GM18867 (cell line): Measurements from ENCODE around the gene DLGAP4.
"Not testable (repeated sequence)": the region's sequence is repeated elsewhere in the genome, so short reads cannot be mapped to it uniquely, and the experiment has no call there.

Experiments
- ATAC-seq: cut with Tn5 transposase; IDR thresholded peaks from one replicate; pipeline ENCODE4 v1.9.1; 2021; ENCODE audit warnings: mild to moderate bottlenecking, moderate library complexity; ENCODE audit not compliant: unreplicated experiment

DLGAP4 gene

DNA sequence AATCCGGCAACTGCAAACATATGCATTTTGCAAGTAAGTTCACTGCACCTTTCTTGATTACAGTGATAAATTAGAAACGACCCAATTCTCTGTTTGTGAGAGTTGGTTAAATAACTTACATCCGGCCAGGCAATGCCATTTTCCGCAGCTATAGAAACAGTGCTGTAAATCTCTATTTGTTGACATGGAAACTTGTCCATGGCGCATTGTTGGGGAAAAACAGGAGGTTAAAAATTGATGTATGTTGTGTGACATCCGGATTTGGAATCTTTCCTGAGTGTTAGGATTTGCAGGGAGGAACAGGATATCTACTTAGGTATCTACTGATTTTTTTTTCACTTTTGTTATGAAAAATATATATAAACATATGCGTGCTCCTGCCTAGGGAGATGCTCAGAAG is 66.5 kb downstream of the DLGAP4 start:
- ATAC-seq = no peak

DNA sequence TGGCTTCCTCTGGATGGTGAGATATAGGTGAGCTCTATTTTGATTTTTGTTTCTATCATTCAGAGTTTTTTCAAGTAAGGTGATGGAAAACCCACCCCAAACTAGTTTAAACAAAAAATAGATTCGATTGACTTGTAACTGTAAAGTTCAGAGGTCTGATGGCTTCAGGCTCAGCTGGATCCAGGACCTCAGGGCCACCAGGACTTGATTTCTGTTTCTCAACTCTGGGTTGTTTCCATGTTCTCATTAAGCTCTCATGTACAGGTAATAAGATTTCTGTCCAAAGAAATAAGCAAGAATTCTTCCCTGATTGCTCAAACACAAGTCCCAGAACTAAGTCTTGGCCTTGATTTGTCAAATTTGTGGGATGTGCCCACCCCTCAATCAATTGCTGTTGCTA is 67.0 kb downstream of the DLGAP4 start:
- ATAC-seq = no peak

DNA sequence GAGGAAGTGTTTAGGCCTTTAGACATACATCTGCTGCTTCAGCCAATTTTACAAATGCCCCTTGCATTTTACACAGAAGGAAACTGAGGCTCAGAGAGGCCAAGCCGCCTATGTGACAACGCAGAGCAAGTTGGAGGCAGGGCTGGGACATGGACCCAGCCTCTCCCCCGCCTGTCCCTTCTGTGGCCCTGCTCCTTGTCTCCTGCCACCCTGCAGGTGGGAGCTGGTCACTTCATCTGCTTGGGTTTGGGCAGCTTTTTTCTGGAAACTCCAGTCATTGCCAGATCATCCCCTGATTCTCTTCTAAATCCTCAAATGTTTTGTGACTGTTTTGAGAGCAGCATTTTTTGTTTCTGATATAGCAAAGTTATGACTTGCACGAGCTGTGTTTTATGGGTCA is 68.9 kb downstream of the DLGAP4 start:
- no peak for ATAC-seq

DNA sequence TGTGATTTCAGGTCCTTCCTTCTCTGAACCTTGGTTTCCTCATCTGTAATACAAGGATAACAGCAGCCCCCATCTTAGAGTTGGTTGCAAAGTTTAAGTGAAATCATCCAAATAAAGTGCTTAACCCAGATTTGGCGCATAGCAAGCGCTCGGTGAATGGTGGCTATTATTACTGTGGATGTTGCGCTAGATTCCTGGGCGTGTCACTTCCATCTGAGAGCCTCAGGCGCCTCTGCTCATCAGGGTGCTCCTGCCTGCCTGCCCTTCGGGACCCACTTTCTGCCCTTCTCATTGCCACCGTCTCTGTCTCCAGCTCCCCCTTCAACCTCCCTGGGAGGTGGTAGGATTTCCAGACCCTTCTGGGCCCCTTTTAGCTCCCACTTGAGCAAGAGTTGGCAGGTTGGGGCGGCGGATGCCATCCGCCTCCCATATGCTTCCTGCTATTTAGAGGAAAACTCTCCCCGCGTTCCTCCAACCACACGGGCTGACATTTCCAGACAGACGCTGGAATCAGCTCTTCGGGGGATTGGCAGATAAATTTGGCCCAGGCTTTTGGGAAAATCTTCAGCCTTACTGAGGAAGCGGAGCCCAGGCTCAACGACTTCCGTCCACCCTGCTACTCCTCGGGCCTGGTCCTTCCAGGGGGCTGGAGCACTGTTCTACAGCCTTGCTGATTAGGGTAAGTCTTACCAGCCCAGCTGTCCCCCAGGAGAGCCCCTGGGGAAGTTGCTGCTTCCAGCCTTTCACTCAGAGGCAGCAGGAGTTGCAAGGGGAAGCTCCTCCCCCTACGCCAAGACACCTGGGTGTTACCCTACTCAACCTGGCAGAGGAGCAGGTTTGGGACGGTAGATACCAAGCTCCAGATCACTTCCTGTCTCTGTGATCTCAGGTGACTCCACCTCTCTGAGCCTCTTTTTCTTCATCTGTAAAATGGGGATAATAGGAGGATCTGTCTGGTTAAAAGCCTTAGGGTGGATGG is 71.5 kb downstream of the DLGAP4 start:
- ATAC-seq = no peak

DNA sequence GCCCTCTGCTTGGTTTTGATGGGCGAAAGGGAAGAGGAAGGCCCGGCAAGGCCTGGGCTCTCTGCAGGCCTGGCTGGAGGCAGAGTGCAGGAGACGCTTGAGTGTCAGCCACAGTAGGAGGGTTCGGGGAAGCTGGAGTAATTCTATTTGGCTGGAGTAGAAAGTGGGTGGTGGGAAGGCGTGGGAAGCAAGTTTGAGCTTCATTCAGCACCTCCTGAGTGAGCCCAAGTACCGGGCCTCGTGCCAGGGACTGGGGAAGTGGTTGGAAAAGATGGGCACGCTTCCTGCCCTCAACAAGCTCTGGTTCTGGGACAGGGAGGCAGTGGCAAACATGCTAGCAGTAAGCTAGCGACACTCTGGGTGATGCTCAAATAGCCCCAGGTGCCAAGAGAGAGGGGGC is 72.5 kb downstream of the DLGAP4 start:
- ATAC-seq = no peak

DNA sequence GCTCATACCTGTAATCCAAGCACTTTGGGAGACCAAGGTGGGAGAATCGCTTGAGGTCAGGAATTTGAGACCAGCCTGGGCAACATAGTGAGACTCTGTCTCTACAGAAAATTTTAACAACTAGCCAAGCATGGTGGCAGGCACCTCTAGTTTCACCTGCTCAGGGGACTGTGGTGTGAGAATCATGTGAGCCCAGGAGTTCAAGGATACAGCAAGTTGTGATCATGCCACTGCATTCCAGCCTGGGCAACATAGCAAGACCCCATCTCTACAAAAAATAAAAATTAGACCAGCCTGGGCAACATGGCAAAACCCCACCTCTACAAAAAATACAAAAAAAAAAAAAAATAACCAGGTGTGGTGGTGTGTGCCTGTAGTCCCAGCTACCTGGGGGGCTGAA is 73.8 kb downstream of the DLGAP4 start:
- ATAC-seq = not testable (repeated sequence)

DNA sequence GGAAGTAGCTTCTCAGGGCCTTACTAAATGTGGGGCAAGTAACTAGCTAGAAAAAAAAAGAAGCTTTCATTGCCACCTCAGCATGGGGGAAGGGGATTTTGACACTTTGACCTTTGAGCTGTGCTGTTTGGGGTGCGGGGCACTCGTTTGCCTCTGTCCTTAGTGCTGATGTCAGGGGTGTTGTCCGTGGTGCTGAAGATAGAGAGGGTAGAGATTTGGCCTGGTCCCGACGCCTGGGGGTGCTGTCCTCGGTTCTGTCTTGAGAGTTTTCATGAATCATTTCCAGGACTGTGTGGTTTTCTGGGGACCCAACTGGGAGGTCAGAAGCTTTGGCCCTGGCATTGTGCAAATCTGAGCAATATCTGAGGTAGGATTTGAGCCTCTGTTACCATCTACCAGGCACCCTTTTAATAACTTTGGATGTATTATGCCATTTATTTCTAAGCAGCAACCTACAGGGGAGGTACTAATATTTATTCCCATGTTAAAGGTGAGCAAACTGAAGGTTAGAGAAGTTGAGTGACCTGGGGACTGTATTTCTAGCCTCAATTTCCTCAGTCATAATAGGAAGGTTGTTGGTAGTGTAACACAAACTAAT is 78.0 kb downstream of the DLGAP4 start:
- no peak for ATAC-seq

DNA sequence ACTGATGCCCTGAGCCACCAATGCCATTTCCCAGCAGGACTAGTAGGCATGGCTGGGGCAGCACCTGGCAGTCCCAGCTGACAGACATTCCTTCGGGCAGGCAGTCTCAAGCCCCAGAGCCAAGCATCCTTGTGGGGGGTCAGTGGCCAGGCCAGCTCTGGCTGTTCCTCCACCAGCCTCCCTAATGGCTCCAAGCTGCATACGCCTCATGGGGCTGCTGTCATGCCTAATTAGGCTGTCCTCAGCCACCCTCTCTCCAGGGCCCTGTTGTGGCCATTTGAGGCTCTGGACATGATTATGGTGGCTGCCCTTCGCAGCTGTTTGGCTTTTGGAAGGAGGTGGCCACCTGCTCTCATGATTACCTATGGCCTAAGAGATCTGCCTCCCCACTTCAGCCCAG is 79.4 kb downstream of the DLGAP4 start:
- ATAC-seq = no peak

DNA sequence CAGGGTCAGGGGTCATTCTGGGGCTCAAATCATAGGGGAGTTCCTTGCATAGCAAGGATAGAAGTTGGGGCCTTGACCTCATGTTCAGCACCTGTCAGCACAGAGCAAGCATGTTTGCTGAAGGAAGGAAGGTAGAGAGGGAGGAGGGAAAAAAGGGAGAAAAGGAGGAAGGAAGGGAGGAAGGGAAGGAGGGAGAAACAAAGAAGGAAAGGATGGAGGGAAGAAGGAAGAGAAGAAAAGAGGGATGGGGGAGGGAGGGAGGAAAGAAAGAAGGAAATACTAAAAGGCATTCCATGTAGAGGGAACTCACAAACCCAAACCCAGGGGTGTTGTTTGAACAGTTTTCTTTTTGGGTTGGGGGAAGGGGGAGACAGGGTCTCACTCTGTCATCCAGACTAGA is 80.1 kb downstream of the DLGAP4 start:
- ATAC-seq = no peak

DNA sequence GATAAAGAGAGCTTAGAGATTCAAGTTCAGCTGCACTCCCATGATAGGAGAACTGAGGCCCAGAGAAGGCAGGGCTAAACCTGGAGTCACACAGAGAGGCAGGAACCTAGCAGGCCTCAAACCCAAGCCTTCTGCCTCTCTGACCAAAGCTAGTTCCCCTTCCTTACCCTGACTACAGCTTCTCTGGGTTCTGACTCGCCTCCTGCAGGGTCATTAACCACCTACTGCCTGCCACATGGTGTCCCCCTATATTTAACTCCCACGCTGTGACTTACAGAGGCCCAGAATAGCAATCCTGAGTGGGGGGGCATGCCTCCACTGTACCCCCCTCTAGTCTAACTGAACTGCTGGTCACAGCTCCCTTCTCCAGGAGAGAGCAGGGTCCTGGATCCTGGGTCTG is 84.1 kb downstream of the DLGAP4 start:
- no peak for ATAC-seq

DNA sequence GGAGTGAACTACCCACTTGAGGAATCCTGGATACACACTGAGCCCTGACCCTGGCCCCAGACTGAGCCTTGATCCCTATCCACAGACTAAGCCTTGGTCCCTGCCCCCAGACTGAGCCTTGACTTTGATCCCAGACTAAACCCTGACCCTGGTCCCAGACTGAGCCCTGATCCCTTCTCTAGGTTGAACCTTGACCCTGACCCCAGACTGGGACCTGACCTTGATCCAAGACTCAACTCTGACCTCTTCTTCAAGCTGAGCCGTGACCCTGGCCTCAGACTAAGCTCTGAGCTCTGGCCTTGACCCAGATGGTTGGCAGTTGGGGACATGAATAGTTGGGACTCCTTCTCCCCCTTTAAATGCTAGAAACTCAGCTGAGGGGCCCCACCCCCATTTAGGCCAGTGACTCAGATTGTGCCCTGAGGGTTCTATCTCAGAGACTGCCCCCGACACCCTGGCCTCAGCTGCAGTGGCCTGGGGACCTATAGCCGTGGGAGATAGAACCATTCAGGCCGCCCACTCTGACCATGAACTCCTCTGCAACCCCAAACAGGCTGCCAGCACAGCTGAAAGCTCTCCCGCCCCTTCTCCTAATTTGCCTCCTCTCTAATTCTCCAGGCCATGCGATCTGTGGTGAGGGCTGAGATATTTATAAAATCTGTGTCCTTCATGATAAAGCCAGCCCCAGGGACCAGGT is 84.7 kb downstream of the DLGAP4 start:
- no peak for ATAC-seq

DNA sequence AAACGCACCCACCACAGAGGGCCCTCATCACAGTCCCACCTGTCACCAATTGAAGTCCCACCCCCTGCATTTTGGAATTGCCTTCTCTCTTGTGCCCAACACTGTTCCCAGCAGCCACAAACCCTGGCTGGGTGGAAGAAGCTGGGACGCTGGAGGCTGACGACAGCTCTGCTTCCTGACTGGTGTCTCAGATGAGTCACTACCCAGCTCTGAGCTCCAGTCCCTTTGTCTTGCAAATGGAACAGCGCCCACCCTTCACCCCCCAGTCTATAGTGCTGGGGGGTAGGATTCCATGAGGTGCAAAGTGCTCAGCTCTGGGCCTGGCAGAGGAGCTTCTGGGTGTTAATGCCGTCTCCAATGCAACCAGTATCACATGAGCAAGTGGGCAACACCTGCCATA is 85.3 kb downstream of the DLGAP4 start:
- ATAC-seq = no peak

DNA sequence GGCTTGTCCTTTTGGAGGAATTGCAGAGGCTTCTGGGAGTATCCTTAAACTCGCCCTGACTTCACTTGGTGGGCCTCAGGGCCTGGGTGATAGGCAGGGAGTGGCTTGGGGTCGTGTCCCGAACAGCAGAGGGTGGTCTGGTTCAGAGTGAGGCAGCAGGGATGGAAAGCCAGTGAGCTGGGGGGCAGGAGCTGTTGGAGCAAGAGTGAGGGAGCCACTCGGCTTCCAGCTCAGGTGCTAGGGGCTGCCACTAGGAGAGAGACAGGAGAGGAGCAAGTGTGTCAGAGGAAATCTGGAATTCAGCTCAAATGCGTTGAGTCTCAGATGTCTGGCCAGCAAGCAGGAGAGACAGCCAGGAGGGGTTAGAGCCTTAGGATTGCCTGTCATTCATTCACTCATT is 85.8 kb downstream of the DLGAP4 start:
- no peak for ATAC-seq

DNA sequence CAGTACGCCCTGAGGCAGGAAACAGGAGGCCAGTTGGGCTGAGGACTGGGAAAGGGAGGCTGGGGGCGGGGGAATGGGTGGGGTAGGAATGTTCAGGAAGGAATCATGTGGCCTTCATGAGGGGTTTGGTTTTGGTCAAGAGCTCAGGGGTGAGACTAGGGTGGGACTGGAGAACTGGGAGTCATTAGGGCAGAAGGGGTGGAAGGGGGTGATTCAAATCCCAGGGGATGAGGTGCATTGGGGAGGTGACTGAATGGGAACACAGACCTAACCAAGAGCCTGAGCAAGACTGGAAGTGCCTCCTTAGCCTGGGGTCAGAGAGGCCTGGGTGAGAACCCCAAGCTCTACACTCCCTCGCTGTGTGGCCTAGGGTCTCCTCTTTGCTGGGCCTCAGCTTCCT is 86.8 kb downstream of the DLGAP4 start:
- ATAC-seq = no peak

DNA sequence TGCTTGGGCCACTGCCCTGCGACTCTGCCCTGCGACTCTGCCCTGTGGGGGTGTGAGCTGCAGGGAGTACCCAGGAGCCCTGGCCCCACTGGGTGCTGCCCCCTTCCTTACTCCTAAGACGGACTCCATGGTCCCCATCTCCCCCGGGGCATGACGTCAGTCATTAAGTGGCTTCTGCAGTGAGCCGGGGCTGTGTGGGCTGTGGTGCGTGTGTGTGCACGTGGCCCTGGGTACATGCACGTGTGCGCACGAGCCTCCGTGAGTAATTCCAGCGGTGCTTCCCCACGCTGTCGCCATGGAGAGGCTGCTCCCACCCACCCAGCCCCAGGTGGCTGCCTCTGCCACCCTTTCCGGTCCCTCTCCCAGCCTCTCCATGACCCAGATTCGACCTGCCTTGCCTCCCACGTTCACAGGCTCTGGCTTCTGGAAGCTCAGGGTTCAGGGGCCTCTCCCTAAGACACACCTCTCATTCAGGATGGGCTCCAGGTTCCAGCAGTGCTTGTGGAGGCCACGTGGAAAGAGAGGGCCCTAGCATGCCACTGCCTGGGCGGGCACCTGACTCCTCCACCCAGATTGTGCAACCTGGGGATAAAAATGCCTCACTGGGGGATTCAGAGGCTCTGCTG is 88.3 kb downstream of the DLGAP4 start:
- ATAC-seq = no peak

DNA sequence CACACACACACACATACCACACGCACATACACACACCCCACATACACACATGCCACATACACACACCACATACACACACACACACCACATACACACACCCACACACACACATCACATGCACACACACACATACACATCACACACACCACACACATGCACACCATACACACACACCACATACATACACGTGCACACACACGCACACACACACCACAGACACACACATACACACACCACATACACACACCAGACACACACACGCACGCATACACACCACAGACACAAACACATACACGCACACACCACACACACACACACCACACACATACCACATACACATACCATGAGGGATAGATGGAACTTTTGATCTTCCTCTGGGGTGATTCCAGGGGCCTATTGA is 90.2 kb downstream of the DLGAP4 start:
- ATAC-seq = no peak

DNA sequence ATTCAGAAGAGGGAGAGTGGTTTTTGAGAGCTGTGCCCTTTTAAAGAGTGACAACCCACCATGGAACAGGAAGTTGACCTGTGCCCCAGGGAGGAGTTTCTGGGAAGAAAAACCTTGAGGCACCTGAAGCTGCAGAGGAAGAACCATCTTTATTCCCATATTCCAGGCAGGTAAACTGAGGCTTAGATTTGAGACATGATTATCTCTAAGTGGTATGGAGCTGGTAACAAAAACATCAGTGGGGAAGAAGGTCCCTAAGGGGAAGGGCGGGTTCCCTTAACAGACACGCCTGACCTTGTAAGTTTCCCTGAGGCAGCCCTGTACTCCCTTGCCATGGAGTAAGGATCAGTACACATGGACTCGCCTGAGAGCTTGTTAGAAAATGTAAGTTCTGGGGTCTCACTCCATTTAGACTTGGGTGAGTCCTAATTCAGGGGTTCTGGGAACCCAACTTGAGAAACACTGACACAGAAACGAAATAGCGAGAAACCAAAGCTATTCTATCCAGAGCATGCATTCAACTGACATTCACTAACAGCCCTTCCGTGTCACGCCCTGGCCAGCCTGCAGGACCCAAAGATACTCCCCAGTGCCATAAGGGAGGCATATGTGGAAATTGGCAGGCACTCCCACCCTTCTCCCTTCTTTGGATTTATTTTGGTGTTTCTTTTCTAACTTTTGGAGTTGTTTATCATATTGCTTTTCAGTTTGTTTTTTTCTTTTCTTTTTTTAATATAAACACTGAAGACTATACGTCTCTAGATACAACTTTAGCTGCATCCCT is 90.9 kb downstream of the DLGAP4 start:
- ATAC-seq = no peak

DNA sequence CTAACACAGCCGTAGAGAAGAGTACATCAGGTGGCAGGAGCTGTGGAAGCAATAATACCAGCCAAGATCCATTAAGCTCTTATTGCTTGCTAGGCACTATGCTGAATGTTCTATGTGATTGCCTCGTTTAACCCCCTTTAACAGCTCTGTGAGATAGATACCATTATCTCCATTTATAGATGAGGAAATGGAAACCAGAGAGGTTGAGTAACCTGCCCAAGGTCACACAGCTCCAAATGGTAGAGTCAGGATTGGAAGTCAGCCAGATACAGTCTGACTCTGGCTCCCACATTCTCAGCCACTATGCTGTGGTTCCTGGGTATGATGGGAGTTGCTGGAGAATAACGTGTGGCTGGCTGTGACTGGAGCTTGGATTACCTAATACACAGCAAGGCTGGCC is 92.4 kb downstream of the DLGAP4 start:
- ATAC-seq = no peak

DNA sequence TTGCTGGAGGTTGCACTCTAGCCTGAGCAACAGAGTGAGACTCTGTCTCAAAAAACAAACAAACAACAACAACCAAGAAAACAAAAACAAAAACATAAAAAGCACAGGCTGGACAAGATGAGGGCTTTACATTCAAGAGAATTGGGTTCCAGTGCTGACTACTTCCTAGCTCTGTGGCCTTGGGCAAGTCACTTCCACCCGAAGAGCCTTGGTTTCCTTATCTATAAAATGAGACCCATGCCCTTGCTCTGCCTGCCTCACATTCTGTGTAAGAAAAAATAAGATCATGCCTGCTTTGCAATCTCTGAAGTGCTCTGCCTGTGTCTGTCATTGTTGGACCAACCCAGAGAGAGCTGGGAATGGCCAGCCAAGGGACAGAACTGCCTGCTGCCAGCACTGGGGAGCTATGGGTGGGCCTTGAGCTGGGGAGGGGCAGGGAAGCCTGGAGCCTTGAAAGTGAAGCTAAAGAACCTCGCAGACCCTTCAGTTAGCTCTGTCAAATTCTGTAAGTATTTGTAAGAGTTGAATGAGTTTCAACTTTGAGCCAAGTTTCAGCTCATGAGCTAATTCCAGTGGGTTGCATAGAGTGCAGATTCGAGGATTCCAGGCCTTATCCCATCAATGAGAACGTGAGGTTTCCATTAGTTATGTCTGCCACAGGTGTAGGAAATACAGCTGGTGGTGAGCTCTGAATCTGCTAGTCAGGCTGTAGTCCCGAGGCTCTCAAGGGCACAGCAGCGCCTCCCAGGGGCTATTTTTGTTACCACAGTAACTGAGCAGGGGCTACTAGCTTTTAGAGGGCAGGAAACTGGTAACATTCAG is 93.2 kb downstream of the DLGAP4 start:
- no peak for ATAC-seq
